ENCODE results near the gene GNL3.

The GNL3 gene

DNA sequence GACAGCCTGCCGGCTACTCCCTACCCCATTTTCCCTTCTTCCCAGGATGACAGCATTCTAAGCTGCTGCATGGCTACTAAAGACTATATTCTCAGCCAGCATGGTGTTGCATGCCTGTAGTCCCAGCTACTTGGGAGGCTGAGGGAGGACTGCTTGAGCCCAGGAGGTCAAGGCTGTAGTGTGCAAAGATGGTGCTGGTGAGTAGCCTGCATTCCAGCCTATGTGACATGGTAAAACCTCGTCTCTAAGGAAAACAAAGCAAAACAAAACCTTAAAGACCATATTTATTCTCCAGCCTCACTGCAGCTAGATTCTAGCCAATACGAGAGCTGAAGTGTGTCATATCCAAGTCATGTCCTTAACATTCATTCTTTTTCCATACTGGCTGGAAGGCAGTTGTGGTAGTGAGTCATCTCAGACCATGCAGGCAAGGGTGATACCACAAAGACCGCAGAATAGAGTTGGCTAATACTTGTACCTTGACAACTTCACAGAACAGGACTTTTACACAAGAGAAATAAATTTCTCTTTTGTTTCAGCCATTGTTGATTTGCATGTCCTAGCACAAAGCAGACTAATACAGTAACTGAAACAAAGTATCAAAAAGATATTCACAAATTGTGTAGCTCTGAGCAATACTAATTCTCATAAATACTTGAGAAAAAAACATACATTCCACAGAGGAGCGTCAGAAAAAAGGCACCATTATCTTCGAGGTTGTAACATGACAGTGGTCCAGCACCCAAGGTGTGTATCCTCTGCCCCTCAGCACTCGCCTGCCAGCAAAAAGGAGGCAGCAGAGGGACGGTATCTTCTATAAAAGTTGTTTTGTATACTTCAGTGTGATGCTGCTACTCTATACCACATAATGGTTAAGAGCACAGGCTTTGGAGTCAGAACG is 15.0 kb upstream of the GNL3 start:
- no peak for TF ChIP-seq SIN3A (IDR thresholded peaks at IDR 0.05; ENCODE audit: borderline replicate concordance, insufficient read depth, low read length)

- TF ChIP-seq SIN3A (IDR thresholded peaks at IDR 0.05; ENCODE audit: borderline replicate concordance, insufficient read depth, low read length), result no peak
- TF ChIP-seq FOXP2 (optimal IDR thresholded peaks at IDR 0.05; ENCODE audit: borderline replicate concordance, extremely low read depth, extremely low read length, insufficient read depth), result no peak
- no peak for TF ChIP-seq TAF1 (IDR thresholded peaks at IDR 0.05; ENCODE audit: borderline replicate concordance, insufficient read depth, low read length)
- TF ChIP-seq POLR2AphosphoS5 (IDR thresholded peaks at IDR 0.05; ENCODE audit: low read depth, low read length), result no peak
- TF ChIP-seq REST (IDR thresholded peaks at IDR 0.05; ENCODE audit: insufficient read depth in 1 of 2, low read depth in 2 of 2, low read length in 2 of 2), result no peak
Observed at GRCh38 chr3:52671676-52672075, 14.2 kb upstream of the GNL3 start.

GRCh38 chr3:52678265-52679198 is 7.3 kb upstream of the GNL3 start:
- no peak for TF ChIP-seq REST (IDR thresholded peaks at IDR 0.05; ENCODE audit: insufficient read depth in 1 of 2, low read depth in 2 of 2, low read length in 2 of 2)
- no peak for TF ChIP-seq POLR2AphosphoS5 (IDR thresholded peaks at IDR 0.05; ENCODE audit: low read depth, low read length)
- no peak for TF ChIP-seq FOXP2 (optimal IDR thresholded peaks at IDR 0.05; ENCODE audit: borderline replicate concordance, extremely low read depth, extremely low read length, insufficient read depth)
- no peak for TF ChIP-seq TAF1 (IDR thresholded peaks at IDR 0.05; ENCODE audit: borderline replicate concordance, insufficient read depth, low read length)
- TF ChIP-seq SIN3A (IDR thresholded peaks at IDR 0.05; ENCODE audit: borderline replicate concordance, insufficient read depth, low read length), result no peak

DNA sequence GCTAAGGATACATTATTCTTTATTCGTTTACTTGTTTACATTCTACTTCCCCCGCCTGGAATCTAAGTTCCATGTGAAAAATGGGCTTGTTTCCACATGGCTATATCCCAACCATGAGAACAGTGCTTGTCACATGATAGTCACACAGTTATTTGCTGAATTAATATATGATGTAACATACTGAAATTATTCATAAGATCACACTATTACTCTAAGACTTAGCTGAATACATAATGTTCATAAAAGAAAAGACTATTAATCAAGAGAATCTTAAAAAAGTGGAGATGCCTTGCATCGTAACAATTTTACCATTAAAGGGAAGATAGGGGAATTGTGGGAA is 6.7 kb upstream of the GNL3 start:
- no peak for TF ChIP-seq REST (IDR thresholded peaks at IDR 0.05; ENCODE audit: insufficient read depth in 1 of 2, low read depth in 2 of 2, low read length in 2 of 2)
- TF ChIP-seq POLR2AphosphoS5 (IDR thresholded peaks at IDR 0.05; ENCODE audit: low read depth, low read length), result no peak
- TF ChIP-seq TAF1 (IDR thresholded peaks at IDR 0.05; ENCODE audit: borderline replicate concordance, insufficient read depth, low read length), result no peak
- TF ChIP-seq SIN3A (IDR thresholded peaks at IDR 0.05; ENCODE audit: borderline replicate concordance, insufficient read depth, low read length), result no peak
- TF ChIP-seq FOXP2 (optimal IDR thresholded peaks at IDR 0.05; ENCODE audit: borderline replicate concordance, extremely low read depth, extremely low read length, insufficient read depth), result no peak

DNA sequence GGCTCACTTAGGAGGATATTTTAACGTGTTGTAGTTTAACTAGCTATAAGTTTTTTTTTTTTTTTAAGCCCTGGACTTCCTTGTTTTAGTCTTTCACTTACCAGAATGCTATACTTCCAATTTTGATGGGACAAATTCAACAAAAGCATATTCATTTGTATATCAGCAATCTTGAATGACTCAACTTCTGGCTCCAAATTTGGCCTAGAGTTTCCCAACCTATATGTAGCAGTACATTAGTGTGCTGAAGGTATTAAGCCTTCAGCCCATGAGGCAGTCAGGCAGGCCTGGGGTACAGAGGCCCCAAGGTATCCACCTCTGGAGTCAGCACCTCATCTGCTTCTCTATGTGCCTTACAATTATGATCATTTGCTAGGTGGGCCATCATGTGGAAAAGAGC is 6.0 kb upstream of the GNL3 start:
- no peak for TF ChIP-seq SIN3A (IDR thresholded peaks at IDR 0.05; ENCODE audit: borderline replicate concordance, insufficient read depth, low read length)
- no peak for TF ChIP-seq REST (IDR thresholded peaks at IDR 0.05; ENCODE audit: insufficient read depth in 1 of 2, low read depth in 2 of 2, low read length in 2 of 2)

Data from PFSK-1 (cell line).